SK-N-SH (cell line): ENCODE results near the gene PTOV1. TPM values are rescaled to one million over a fixed set of nuclear protein-coding genes. Genes with fewer than 3 reads are reported as not detected.

Experiments
- ELF1 ChIP-seq: IDR thresholded peaks from 2 replicates; pipeline ENCODE4 v1.4.0; 2012
- EZH2phosphoT487 ChIP-seq: fragments of 200-600 bp; sonication (generic); IDR thresholded peaks from 2 replicates; pipeline ENCODE4 v1.6.1; 2017; ENCODE audit warnings: low read depth, mixed run types, mild to moderate bottlenecking, antibody characterized with exemption, moderate library complexity, borderline replicate concordance
- FOSL2 ChIP-seq: IDR thresholded peaks from 2 replicates; pipeline ENCODE4 v1.4.0; 2012; ENCODE audit warnings: low read depth, mild to moderate bottlenecking, moderate library complexity, borderline replicate concordance
- FOXJ3 ChIP-seq: sonication (generic); formaldehyde crosslinking; IDR thresholded peaks from 2 replicates; pipeline ENCODE4 v1.5.1; 2020; ENCODE audit warnings: mild to moderate bottlenecking, missing genetic modification reagents
- GABPA ChIP-seq: IDR thresholded peaks from 2 replicates; pipeline ENCODE4 v1.4.0; 2012; ENCODE audit warnings: low read depth, mild to moderate bottlenecking
- GATA2 ChIP-seq: sonication (generic); formaldehyde crosslinking; IDR thresholded peaks from 2 replicates; pipeline ENCODE4 v1.5.0; 2020; ENCODE audit warnings: mild to moderate bottlenecking, missing genetic modification reagents
- MAX ChIP-seq: IDR thresholded peaks from 2 replicates; pipeline ENCODE4 v1.4.0; 2012; ENCODE audit warnings: low read depth
- MXI1 ChIP-seq: IDR thresholded peaks from 2 replicates; pipeline ENCODE4 v1.6.1; 2012; ENCODE audit warnings: mild to moderate bottlenecking, low read depth, low read length, improper control_type of control experiment
- PBX3 ChIP-seq: IDR thresholded peaks from 2 replicates; pipeline ENCODE4; 2012
- POLR2AphosphoS5 ChIP-seq: IDR thresholded peaks from 2 replicates; pipeline ENCODE4 v1.6.1; 2012; ENCODE audit warnings: low read depth, low read length
- RCOR1 ChIP-seq: fragments of 150-350 bp; IDR thresholded peaks from 2 replicates; pipeline ENCODE4 v1.6.1; 2017; ENCODE audit warnings: antibody characterized with exemption, low read length
- SIN3A ChIP-seq: IDR thresholded peaks from 2 replicates; pipeline ENCODE4 v1.6.1; 2012; ENCODE audit warnings: low read depth, mild to moderate bottlenecking, low read length, moderate library complexity, borderline replicate concordance
- USF1 ChIP-seq: IDR thresholded peaks from 2 replicates; pipeline ENCODE4 v1.4.0; 2012; ENCODE audit warnings: low read depth, borderline replicate concordance
- ZBTB33 ChIP-seq: IDR thresholded peaks from 2 replicates; pipeline ENCODE4 v1.4.0; 2012; ENCODE audit warnings: low read depth, borderline replicate concordance
- polyA plus RNA-seq, 3 experiments: library from polyadenylated mRNA; depleted of rRNA; stranded (reverse); fragments of >200 nt; gene quantifications; 2 replicates each; pipeline ENCODE4 v1.2.3, GENCODE V29; 2012
- TF ChIP-seq, protein P1 (sequence below): fragments of 150-350 bp; IDR thresholded peaks from 2 replicates; pipeline ENCODE4 v1.6.1; 2017; ENCODE audit warnings: antibody characterized with exemption, low read length, low read depth, borderline replicate concordance

Gene PTOV1
- polyA plus RNA-seq, 1 of the 3 experiments (the other 2 are of a cell fraction), result 95.0 TPM

GRCh38 chr19:49866933-49867782 lies 16.2 kb downstream of the PTOV1 start, which contains the start of gene PNKP (continued):
- TF ChIP-seq ELF1 (peak; percentile 66), ZBTB33 (no peak), PBX3 (no peak; the same call in 1 of the 2 replicates), MAX (peak; percentile 75), EZH2phosphoT487 (no peak), RCOR1 (no peak), FOXJ3 (peak; percentile 25; the same call in 1 of the 2 replicates), SIN3A (peak; percentile 78; the same call in 1 of the 2 replicates), FOSL2 (no peak), GABPA (peak; percentile 93), POLR2AphosphoS5 (peak; percentile 62), USF1 (peak; percentile 40; the same call in 1 of the 2 replicates), MXI1 (peak; percentile 92), GATA2 (CRISPR knock-in tag) (no peak)
- TF ChIP-seq, protein P1, sequence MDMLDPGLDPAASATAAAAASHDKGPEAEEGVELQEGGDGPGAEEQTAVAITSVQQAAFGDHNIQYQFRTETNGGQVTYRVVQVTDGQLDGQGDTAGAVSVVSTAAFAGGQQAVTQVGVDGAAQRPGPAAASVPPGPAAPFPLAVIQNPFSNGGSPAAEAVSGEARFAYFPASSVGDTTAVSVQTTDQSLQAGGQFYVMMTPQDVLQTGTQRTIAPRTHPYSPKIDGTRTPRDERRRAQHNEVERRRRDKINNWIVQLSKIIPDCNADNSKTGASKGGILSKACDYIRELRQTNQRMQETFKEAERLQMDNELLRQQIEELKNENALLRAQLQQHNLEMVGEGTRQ, result no peak
